Right lobe of liver (tissue), 6 donors: ENCODE measurements around the gene PHTF2. TPM values are rescaled to one million over a fixed set of nuclear protein-coding genes. Genes with fewer than 3 reads are reported as not detected.

Source experiments
- ATAC-seq, 4 donors: fragments of 200-7000 bp; cut with Tn5 transposase; one replicate each; pipeline ENCODE4 v1.9.1; 2020; ENCODE audit warnings: mild to moderate bottlenecking in 4 of 4, moderate library complexity in 4 of 4
- DNase-seq, 3 donors: peaks; one replicate each; pipeline ENCODE4 v3.0.0-alpha.2; 2020
- H3K27ac ChIP-seq, 3 donors: fragments of 200-600 bp; one replicate each; pipeline ENCODE4 v1.8.0; 2022
- H3K27me3 ChIP-seq, 2 donors: fragments of 200-600 bp; one replicate each; pipeline ENCODE4 v1.8.0; 2022
- H3K36me3 ChIP-seq, 4 donors: fragments of 200-600 bp; sonication (generic) in 1 of 4; one replicate each; pipeline versions ENCODE4 v1.5.1 to v1.8.0; 2017 to 2022; ENCODE audit warnings: control low read depth in 1 of 4
- H3K4me1 ChIP-seq, 4 donors: fragments of 200-600 bp; sonication (generic) in 1 of 4; one replicate each; pipeline versions ENCODE4 v1.5.1 to v1.8.0; 2017 to 2022; ENCODE audit warnings: control low read depth in 1 of 4
- H3K4me3 ChIP-seq, 3 donors: fragments of 200-600 bp; one replicate each; pipeline ENCODE4 v1.8.0; 2022
- H3K9me3 ChIP-seq, 4 donors: fragments of 200-600 bp; sonication (generic) in 1 of 4; one replicate each; pipeline versions ENCODE4 v1.5.1 to v1.8.0; 2017 to 2022; ENCODE audit warnings: control low read depth in 1 of 4
- POLR2A ChIP-seq: fragments of 450-650 bp; IDR thresholded peaks from one replicate; pipeline ENCODE4 v1.6.1; 2017; ENCODE audit warnings: antibody characterized with exemption, mild to moderate bottlenecking
- WGBS: methylation state at CpG from one replicate; pipeline ENCODE4 v1.1.6; 2018; ENCODE audit warnings: low coverage, low lambda C conversion rate; ENCODE audit not compliant: insufficient coverage; ENCODE audit errors: missing lambda C conversion rate; 5-methylcytosine and 5-hydroxymethylcytosine counted together
- intact Hi-C, 2 donors: fragments of 100-400 bp; cut with DNase I; formaldehyde crosslinking; loops; one replicate each; pipeline versions ENCODE4 v1.11.2 to v1.14.1; 2022
- total RNA-seq, 6 experiments: library from RNA; depleted of rRNA in 2 of 6; stranded (reverse); fragments of >200 nt in 2 of 6; fragmentation: NEBNext Ultra II Directional in 3 of 6; extraction: Animal tissue kit (Norgen Biotek cat#: 25700) in 3 of 6; gene quantifications; one replicate each; pipeline versions ENCODE4 v1.1.0 to v1.2.4, GENCODE V29; 2016 to 2023
- TF ChIP-seq, protein P1 (sequence below), 4 donors: fragments of 200-600 bp in 3 of 4; fragments of 450-650 bp in 1 of 4; IDR thresholded peaks; one replicate each; pipeline versions ENCODE4 v1.5.1 to v1.8.0; 2016 to 2022; ENCODE audit warnings: antibody characterized with exemption in 4 of 4, mild to moderate bottlenecking in 2 of 4
- donor health status: DM: no; HTN: yes; CAD: no.
- donor health status: DM: no; HTN: no; CAD: no.
- donor health status: DM: no; HTN: no; CAD: no.
- donor health status: DM: no; HTN: yes; CAD: no.
- donor health status: DM: no; HTN: yes; CAD: no.

Gene PHTF2
- total RNA-seq, 6 experiments from 2014 or later = 2.4 to 6.8 (median 5.5) TPM

GRCh38 chr7:77766801-77767605 lies 31.6 kb upstream of the PHTF2 start:
- Histone ChIP-seq H3K4me1 (peaks cover 0 to 8% (median 4%) of the 10 kb centered on the region in 4 donors), H3K4me3 (no peak overlapping the region), H3K36me3 (no peaks in the 10 kb centered on the region), H3K9me3 (no peaks in the 10 kb centered on the region), H3K27ac (peak overlapping the region; percentile 55 to 87 (median 65)), H3K27me3 (no peaks in the 10 kb centered on the region)
- ATAC-seq = peak; percentile 40 to 60 (median 52)
- DNase-seq = no peak
- 13% methylated on average over 6 of the region's 6 CpGs for WGBS
- intact Hi-C loops = no loop called here
- TF ChIP-seq, protein P1, sequence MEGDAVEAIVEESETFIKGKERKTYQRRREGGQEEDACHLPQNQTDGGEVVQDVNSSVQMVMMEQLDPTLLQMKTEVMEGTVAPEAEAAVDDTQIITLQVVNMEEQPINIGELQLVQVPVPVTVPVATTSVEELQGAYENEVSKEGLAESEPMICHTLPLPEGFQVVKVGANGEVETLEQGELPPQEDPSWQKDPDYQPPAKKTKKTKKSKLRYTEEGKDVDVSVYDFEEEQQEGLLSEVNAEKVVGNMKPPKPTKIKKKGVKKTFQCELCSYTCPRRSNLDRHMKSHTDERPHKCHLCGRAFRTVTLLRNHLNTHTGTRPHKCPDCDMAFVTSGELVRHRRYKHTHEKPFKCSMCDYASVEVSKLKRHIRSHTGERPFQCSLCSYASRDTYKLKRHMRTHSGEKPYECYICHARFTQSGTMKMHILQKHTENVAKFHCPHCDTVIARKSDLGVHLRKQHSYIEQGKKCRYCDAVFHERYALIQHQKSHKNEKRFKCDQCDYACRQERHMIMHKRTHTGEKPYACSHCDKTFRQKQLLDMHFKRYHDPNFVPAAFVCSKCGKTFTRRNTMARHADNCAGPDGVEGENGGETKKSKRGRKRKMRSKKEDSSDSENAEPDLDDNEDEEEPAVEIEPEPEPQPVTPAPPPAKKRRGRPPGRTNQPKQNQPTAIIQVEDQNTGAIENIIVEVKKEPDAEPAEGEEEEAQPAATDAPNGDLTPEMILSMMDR (IDR thresholded peaks at IDR 0.05) = no peak
- TF ChIP-seq POLR2A = no peak

DNA sequence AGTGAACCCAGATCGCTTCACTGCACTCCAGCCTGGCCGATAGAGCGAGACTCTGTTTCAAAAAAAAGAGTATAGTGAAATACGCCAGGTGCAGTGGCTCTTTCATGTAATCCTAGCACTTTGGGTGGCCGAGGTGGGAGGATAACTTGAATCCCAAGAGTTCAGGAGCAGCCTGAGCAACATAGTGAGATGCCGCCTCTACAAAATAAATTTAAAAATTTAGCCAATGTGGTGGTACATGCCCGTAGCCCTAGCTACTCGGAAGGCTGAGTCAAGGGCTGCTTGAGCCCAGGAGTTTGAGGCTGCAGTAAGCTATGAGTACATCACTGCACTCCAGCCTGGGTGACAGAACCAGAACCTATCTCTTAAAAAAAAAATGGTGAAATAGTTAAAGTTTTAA lies 28.3 kb upstream of the PHTF2 start:
- peaks cover 0 to 8% (median 2%) of the 10 kb centered on the region in 4 donors for H3K4me1 ChIP-seq
- ATAC-seq (no peak), DNase-seq (no peak)
- H3K36me3 ChIP-seq = peaks cover 0 to 9% (median 6%) of the 10 kb centered on the region in 4 donors
- 73% methylated on average over 5 of the region's 8 CpGs for WGBS
- no peak overlapping the region for H3K4me3 ChIP-seq
- H3K27me3 ChIP-seq = no peaks in the 10 kb centered on the region
- no peaks in the 10 kb centered on the region for H3K9me3 ChIP-seq
- TF ChIP-seq, protein P1 (IDR thresholded peaks at IDR 0.05) = no peak
- no peak for TF ChIP-seq POLR2A
- peak overlapping the region in 1 of 3 donors; percentile 13 for H3K27ac ChIP-seq
- intact Hi-C loops = no loop called here

GRCh38 chr7:77771901-77772300 lies 26.7 kb upstream of the PHTF2 start:
- Histone ChIP-seq H3K4me3 (no peak overlapping the region), H3K4me1 (peaks cover 0 to 1% (median 0%) of the 10 kb centered on the region in 4 donors), H3K27ac (no peak overlapping the region), H3K9me3 (no peaks in the 10 kb centered on the region), H3K36me3 (peaks cover 0 to 14% (median 6%) of the 10 kb centered on the region in 4 donors), H3K27me3 (no peaks in the 10 kb centered on the region)
- DNase-seq (no peak), ATAC-seq (no peak)
- TF ChIP-seq POLR2A = no peak
- TF ChIP-seq, protein P1 (IDR thresholded peaks at IDR 0.05) = no peak
- intact Hi-C loops = no loop called here

DNA sequence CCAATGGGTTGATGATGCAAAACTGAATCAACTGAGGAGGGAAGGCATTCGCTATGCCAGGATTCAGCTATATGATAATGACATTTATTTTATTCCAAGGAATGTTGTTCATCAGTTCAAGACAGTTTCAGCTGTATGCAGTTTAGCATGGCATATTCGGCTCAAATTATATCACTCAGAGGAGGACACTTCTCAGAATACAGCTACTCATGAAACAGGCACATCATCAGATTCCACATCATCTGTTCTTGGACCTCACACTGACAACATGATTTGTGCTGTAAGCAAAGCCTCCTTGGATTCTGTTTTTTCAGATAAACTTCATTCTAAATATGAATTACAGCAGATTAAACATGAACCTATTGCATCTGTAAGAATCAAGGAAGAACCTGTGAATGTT lies 20.0 kb upstream of the PHTF2 start:
- intact Hi-C loops = no loop called here
- H3K9me3 ChIP-seq = no peaks in the 10 kb centered on the region
- H3K4me1 ChIP-seq = peaks cover 0 to 16% (median 4%) of the 10 kb centered on the region in 4 donors
- TF ChIP-seq, protein P1 (IDR thresholded peaks at IDR 0.05) = no peak
- no peak for TF ChIP-seq POLR2A
- ATAC-seq (no peak), DNase-seq (no peak)
- no peak overlapping the region for H3K4me3 ChIP-seq
- H3K27me3 ChIP-seq = no peaks in the 10 kb centered on the region
- no peak overlapping the region for H3K27ac ChIP-seq
- WGBS = 100% methylated on average over 1 of the region's 2 CpGs
- peaks cover 0 to 23% (median 15%) of the 10 kb centered on the region in 4 donors for H3K36me3 ChIP-seq
